CD4-positive, alpha-beta memory T cell (primary cell): ENCODE data around the gene MPND. TPM values are rescaled to one million over a fixed set of nuclear protein-coding genes. Genes with fewer than 3 reads are reported as not detected.

Source experiments
- CTCF ChIA-PET: fragments of 350-600 bp; sonication (Branson Sonifier 250); formaldehyde crosslinking; loops from one replicate; lab custom pipeline; 2021; ENCODE audit warnings: inconsistent platforms; ENCODE audit not compliant: partially characterized antibody; lab: Charles Lee
- POLR2A ChIA-PET: fragments of 350-600 bp; sonication (Branson Sonifier 250); formaldehyde crosslinking; loops from one replicate; lab custom pipeline; 2021; ENCODE audit not compliant: partially characterized antibody; lab: Charles Lee
- DNase-seq, 5 donors: peaks; one replicate each; pipeline versions ENCODE4 v3.0.0 to v3.0.0-alpha.2; 2020 to 2022; ENCODE audit warnings: mixed read lengths in 1 of 5
- H3K27ac ChIP-seq: one replicate; pipeline ENCODE4 v1.7.0; 2013; ENCODE audit warnings: low read depth, low read length
- H3K27me3 ChIP-seq: 2 replicates; pipeline ENCODE4 v1.7.0; 2013; ENCODE audit warnings: mild to moderate bottlenecking, low read length, moderate library complexity; ENCODE audit not compliant: insufficient read depth
- H3K36me3 ChIP-seq: 2 replicates; pipeline ENCODE4 v1.7.0; 2013; ENCODE audit warnings: mild to moderate bottlenecking, low read length, moderate library complexity; ENCODE audit not compliant: insufficient read depth
- H3K4me1 ChIP-seq: 2 replicates; pipeline ENCODE4 v1.7.0; 2013; ENCODE audit warnings: mild to moderate bottlenecking, low read length, moderate library complexity; ENCODE audit not compliant: insufficient read depth
- H3K4me3 ChIP-seq, 2 donors: one replicate each; pipeline ENCODE4 v1.7.0; 2013; ENCODE audit warnings: low read length in 2 of 2, mild to moderate bottlenecking in 1 of 2
- H3K9me3 ChIP-seq, 2 donors: one replicate each; pipeline ENCODE4 v1.7.0; 2013; ENCODE audit warnings: low read length in 2 of 2, control low read depth in 1 of 2; ENCODE audit not compliant: control insufficient read depth in 1 of 2
- H3K27ac Mint-ChIP-seq, 7 donors: one replicate each; pipeline ENCODE4 v1.8.0; 2020 to 2021; ENCODE audit warnings: mixed read lengths in 7 of 7, mild to moderate bottlenecking in 6 of 7, inconsistent platforms in 3 of 7, moderate library complexity in 3 of 7
- H3K27me3 Mint-ChIP-seq, 2 donors: one replicate each; pipeline ENCODE4 v1.8.0; 2020 to 2021; ENCODE audit warnings: mixed read lengths in 2 of 2
- H3K36me3 Mint-ChIP-seq, 2 donors: one replicate each; pipeline ENCODE4 v1.8.0; 2020 to 2021; ENCODE audit warnings: mixed read lengths in 2 of 2, inconsistent platforms in 1 of 2, mild to moderate bottlenecking in 1 of 2
- H3K4me1 Mint-ChIP-seq, 4 donors: one replicate each; pipeline ENCODE4 v1.8.0; 2020 to 2021; ENCODE audit warnings: mixed read lengths in 4 of 4, mild to moderate bottlenecking in 1 of 4
- H3K4me3 Mint-ChIP-seq, 8 donors: one replicate each; pipeline ENCODE4 v1.8.0; 2020 to 2021; ENCODE audit warnings: mixed read lengths in 8 of 8, mild to moderate bottlenecking in 7 of 8, moderate library complexity in 6 of 8, inconsistent platforms in 3 of 8
- H3K9me3 Mint-ChIP-seq, 8 donors: one replicate each; pipeline ENCODE4 v1.8.0; 2020 to 2021; ENCODE audit warnings: mixed read lengths in 8 of 8, mild to moderate bottlenecking in 5 of 8, inconsistent platforms in 3 of 8, moderate library complexity in 1 of 8
- intact Hi-C: fragments of 100-400 bp; cut with micrococcal nuclease; formaldehyde crosslinking; loops from one replicate; pipeline ENCODE4 v1.15.1; 2023
- polyA plus RNA-seq, 2 donors: library from polyadenylated mRNA; unstranded; fragments of 300-500 nt; fragmentation: Illumina TruSeq; gene quantifications; one replicate each; pipeline ENCODE4 v1.2.3, GENCODE V29; 2021
- total RNA-seq, 2 experiments: library from RNA; stranded (reverse); gene quantifications; one replicate each; pipeline ENCODE4 v1.2.3, GENCODE V29; 2021

Gene MPND
- total and polyA plus RNA-seq, 4 experiments from 2014 or later = 3.5 to 27.0 (median 16.9) TPM

GRCh38 chr19:4357921-4358326 lies 14.6 kb downstream of the MPND start:
- H3K36me3 ChIP-seq = peaks cover 19% of the 10 kb centered on the region
- Mint-ChIP-seq H3K4me1 (peaks cover 0 to 1% (median 0%) of the 10 kb centered on the region in 4 donors), H3K4me3 (no peak overlapping the region), H3K27me3 (no peaks in the 10 kb centered on the region), H3K9me3 (peaks cover 0 to 2% (median 0%) of the 10 kb centered on the region in 8 donors), H3K27ac (peak overlapping the region in 1 of 7 donors; percentile 65), H3K36me3 (peaks cover 7 to 19% of the 10 kb centered on the region in 2 donors)
- H3K9me3 ChIP-seq = no peaks in the 10 kb centered on the region
- no peaks in the 10 kb centered on the region for H3K27me3 ChIP-seq
- no peak overlapping the region for H3K27ac ChIP-seq
- DNase-seq = no peak
- ChIA-PET CTCF (interaction anchor here (2.2 kb wide), 1 partner anchor 91 kb away, joined by 8 read pairs; no protein-coding TSS in a partner anchor), POLR2A (no interaction called here)
- H3K4me1 ChIP-seq = no peaks in the 10 kb centered on the region
- intact Hi-C loops = no loop called here
- no peak overlapping the region for H3K4me3 ChIP-seq

GRCh38 chr19:4358709-4359626 lies 15.6 kb downstream of the MPND start:
- Mint-ChIP-seq H3K9me3 (peaks cover 0 to 2% (median 0%) of the 10 kb centered on the region in 8 donors), H3K4me1 (peaks cover 0 to 1% (median 0%) of the 10 kb centered on the region in 4 donors), H3K36me3 (peaks cover 7 to 24% of the 10 kb centered on the region in 2 donors), H3K4me3 (no peak overlapping the region), H3K27me3 (no peaks in the 10 kb centered on the region), H3K27ac (peak overlapping the region in 3 of 7 donors; percentile 7 to 76 (median 48))
- DNase-seq = no peak
- Histone ChIP-seq H3K27ac (no peak overlapping the region), H3K9me3 (no peaks in the 10 kb centered on the region), H3K27me3 (no peaks in the 10 kb centered on the region), H3K4me1 (no peaks in the 10 kb centered on the region), H3K36me3 (peaks cover 21% of the 10 kb centered on the region), H3K4me3 (no peak overlapping the region)
- intact Hi-C loops = no loop called here
- ChIA-PET POLR2A (interaction anchor here (1.1 to 1.7 kb wide), 2 partner anchors 11 to 16 kb away, joined by 3 to 4 read pairs; partner anchors contain the start of gene MPND), CTCF (interaction anchor here (0.8 to 2.2 kb wide), 2 partner anchors 11 to 92 kb away, joined by 3 to 8 read pairs; no protein-coding TSS in a partner anchor)

GRCh38 chr19:4359627-4360000 lies 16.3 kb downstream of the MPND start:
- Histone ChIP-seq H3K27ac (no peak overlapping the region), H3K36me3 (peaks cover 21% of the 10 kb centered on the region), H3K4me3 (no peak overlapping the region), H3K9me3 (no peaks in the 10 kb centered on the region), H3K4me1 (no peaks in the 10 kb centered on the region), H3K27me3 (no peaks in the 10 kb centered on the region)
- no peak for DNase-seq
- POLR2A ChIA-PET = interaction anchor here (1.1 to 1.7 kb wide), 2 partner anchors 10 to 16 kb away, joined by 3 to 4 read pairs; partner anchors contain the start of gene MPND
- intact Hi-C loops = no loop called here
- Mint-ChIP-seq H3K9me3 (peaks cover 0 to 2% (median 0%) of the 10 kb centered on the region in 8 donors), H3K36me3 (peaks cover 7 to 24% of the 10 kb centered on the region in 2 donors), H3K27ac (peak overlapping the region in 1 of 7 donors; percentile 76), H3K4me3 (no peak overlapping the region), H3K4me1 (peaks cover 0 to 1% (median 0%) of the 10 kb centered on the region in 4 donors), H3K27me3 (no peaks in the 10 kb centered on the region)
- CTCF ChIA-PET = no interaction called here

- Mint-ChIP-seq H3K27ac (no peak overlapping the region), H3K4me3 (no peak overlapping the region), H3K9me3 (peaks cover 0 to 2% (median 0%) of the 10 kb centered on the region in 8 donors), H3K27me3 (no peaks in the 10 kb centered on the region), H3K4me1 (peaks cover 0 to 1% (median 0%) of the 10 kb centered on the region in 4 donors), H3K36me3 (peaks cover 7 to 27% of the 10 kb centered on the region in 2 donors)
- H3K36me3 ChIP-seq = peaks cover 24% of the 10 kb centered on the region
- DNase-seq = no peak
- H3K4me1 ChIP-seq = no peaks in the 10 kb centered on the region
- POLR2A ChIA-PET = interaction anchor here (1.1 to 1.7 kb wide), 2 partner anchors 9 to 17 kb away, joined by 3 to 4 read pairs; partner anchors contain the start of gene MPND
- no peak overlapping the region for H3K4me3 ChIP-seq
- no peak overlapping the region for H3K27ac ChIP-seq
- CTCF ChIA-PET = no interaction called here
- intact Hi-C loops = no loop called here
- H3K9me3 ChIP-seq = no peaks in the 10 kb centered on the region
- no peaks in the 10 kb centered on the region for H3K27me3 ChIP-seq
Measured at GRCh38 chr19:4360081-4360569, 16.8 kb downstream of the MPND start.

GRCh38 chr19:4360641-4361151 lies 17.3 kb downstream of the MPND start:
- DNase-seq = no peak
- Histone ChIP-seq H3K36me3 (peaks cover 28% of the 10 kb centered on the region), H3K9me3 (no peaks in the 10 kb centered on the region), H3K27me3 (no peaks in the 10 kb centered on the region), H3K4me3 (no peak overlapping the region), H3K4me1 (no peaks in the 10 kb centered on the region), H3K27ac (no peak overlapping the region)
- Mint-ChIP-seq H3K27me3 (no peaks in the 10 kb centered on the region), H3K27ac (no peak overlapping the region), H3K4me3 (no peak overlapping the region), H3K36me3 (peaks cover 7 to 27% of the 10 kb centered on the region in 2 donors), H3K9me3 (peaks cover 0 to 2% (median 0%) of the 10 kb centered on the region in 8 donors), H3K4me1 (peaks cover 0 to 1% (median 0%) of the 10 kb centered on the region in 4 donors)
- intact Hi-C loops = no loop called here
- POLR2A ChIA-PET = interaction anchor here (1.7 kb wide), 1 partner anchor 17 kb away, joined by 4 read pairs; the partner anchor contains the start of gene MPND
- CTCF ChIA-PET = no interaction called here

- ChIA-PET CTCF (interaction anchor here (1.7 kb wide), 1 partner anchor 9 kb away, joined by 9 read pairs; no protein-coding TSS in a partner anchor), POLR2A (interaction anchor here (0.5 kb wide), 1 partner anchor 480 kb away, joined by 4 read pairs; no protein-coding TSS in a partner anchor)
- intact Hi-C loops = no loop called here
- H3K27ac ChIP-seq = no peak overlapping the region
- H3K4me1 ChIP-seq = no peaks in the 10 kb centered on the region
- peaks cover 34% of the 10 kb centered on the region for H3K36me3 ChIP-seq
- Mint-ChIP-seq H3K9me3 (no peaks in the 10 kb centered on the region), H3K27me3 (no peaks in the 10 kb centered on the region), H3K4me3 (no peak overlapping the region), H3K4me1 (peaks cover 0 to 1% (median 0%) of the 10 kb centered on the region in 4 donors), H3K36me3 (peaks cover 7 to 27% of the 10 kb centered on the region in 2 donors), H3K27ac (no peak overlapping the region)
- no peak overlapping the region for H3K4me3 ChIP-seq
- no peaks in the 10 kb centered on the region for H3K9me3 ChIP-seq
- no peak for DNase-seq
- no peaks in the 10 kb centered on the region for H3K27me3 ChIP-seq
Measured at GRCh38 chr19:4361152-4362046, 18.0 kb downstream of the MPND start.
